NCI-H187 (cell line): Measurements from ENCODE around the gene COL1A2.
A peak's percentile ranks its signal among the peaks of the same experiment; 100 is the strongest.

Source experiments
- DNase-seq, 2 experiments: peaks; one replicate each; lab custom pipeline; 2025; lab: John Stamatoyannopoulos, UW

COL1A2 gene

DNA sequence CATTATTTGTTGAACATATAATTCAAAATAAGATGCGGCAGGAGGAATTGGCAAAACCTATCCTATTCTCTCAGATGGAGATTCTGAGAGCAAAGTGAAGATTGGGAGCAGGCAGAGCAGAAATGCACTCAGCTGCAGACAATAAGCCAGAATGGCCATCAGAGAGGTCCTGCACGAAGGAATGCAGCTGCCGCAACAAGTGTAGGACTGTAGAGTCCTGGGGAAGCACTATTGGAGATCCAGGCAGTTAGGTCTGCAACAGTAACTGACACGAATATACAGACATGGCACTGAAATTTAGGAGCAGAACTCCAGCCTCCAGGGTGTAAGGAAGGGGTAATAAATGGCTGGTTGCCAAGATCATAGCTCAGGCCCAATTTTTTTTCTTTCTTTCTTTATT, 10.4 kb upstream of the COL1A2 start:
- no peak for DNase-seq

DNA sequence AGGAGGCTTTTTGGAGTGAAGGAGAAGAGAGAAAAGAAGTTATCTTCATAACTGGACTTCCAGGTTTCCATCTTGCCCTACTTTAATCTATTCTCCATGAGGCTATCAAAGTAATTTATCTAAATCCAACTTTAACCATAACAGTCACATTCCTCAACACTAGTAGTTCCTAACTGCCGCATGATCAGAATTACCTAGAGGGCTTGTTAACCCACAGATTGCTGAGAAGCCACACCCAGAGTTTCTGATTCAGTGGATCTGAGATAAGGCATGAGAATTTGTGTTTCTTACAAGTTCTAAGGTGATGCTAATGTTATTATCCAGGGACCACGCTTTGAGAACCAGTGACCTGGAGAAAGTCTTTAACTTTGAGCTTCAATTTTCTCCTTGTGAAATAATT, 8.3 kb upstream of the COL1A2 start:
- DNase-seq = no peak

DNA sequence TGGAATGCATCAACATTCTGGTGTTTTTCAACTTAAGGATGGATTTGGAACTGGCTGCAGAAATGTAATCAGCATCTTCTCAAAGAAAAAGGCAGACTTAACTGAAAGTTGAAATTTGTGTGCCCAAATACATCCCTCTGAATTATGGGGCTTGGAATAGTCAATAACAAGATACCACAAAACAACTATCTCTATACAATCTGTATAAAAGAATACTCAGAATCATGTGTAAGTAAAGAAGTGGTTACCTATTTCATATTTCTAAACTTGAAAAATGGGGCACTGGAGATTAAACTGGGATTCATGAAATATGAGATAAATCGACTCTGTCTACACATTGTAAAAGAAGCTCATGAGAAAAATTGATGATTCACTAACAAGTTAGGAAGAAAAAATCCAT, 6.2 kb upstream of the COL1A2 start:
- no peak for DNase-seq

DNA sequence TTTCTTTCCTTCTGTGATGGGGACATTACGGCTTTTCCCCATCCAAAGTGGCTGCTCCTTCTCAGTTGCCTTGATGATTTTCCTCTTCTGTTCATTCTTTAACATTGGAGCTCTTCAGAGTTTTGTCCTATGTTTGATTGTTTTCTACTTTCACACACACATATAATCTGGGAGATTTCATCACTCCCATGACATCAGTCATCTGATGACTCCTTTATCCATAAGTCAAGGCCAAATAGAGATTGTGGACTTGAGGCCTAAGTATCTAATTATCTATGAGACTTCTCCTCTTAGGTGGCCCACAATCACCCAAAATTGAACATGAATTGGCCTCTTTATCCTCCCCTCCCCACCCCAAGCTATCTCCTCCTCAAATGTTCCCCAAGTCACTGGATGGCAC, 5.3 kb upstream of the COL1A2 start:
- no peak for DNase-seq

DNA sequence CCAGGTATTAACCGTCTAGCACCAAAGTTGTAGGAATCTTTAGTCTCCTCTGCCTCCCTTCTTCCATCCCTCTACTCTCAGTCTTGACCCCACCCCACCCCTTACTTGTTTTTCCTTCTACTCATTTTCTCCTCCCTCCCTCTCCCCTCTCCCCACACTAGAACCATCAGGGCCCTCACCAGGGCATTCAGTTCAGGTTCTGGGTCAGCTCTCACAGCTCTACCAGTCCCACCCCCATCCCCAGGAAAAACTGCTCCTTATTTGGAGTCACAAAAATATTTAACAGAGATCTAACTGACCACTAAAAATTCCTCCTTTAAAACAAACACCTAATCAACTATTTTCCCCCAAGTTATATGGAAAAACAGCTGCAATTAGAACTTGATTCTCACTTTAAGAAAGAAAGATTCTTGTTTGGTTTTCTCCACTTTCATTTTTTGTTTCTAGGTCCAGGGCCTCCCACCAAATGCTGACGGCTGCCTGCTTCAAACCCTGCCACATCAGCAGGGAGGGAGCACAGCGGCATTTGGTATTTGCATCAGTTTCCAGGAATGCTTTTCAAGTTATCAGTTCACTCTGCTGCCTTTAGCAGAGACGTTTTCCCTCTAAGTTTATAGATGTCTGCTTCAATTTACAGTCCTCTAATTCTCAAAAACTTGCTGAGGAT, 2.8 kb upstream of the COL1A2 start:
- no peak for DNase-seq

DNA sequence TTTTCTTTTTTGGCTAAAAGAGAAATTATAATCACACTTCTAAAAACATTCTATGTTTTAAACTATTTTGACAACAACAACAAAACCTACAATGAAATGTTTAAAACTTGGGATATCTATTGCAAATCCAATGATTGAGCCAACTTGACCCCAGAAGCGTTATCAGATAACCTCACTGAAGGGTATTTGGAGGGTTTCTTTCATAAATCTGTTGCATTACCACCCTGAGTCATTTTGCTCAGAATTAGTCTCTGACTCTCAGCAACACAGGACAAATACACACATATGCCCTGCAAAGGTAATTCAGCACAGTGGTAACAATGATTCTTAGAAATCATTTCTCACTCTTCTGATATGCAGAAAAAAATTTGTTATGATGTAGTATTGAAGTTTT, 2.3 kb upstream of the COL1A2 start:
- DNase-seq = no peak

DNA sequence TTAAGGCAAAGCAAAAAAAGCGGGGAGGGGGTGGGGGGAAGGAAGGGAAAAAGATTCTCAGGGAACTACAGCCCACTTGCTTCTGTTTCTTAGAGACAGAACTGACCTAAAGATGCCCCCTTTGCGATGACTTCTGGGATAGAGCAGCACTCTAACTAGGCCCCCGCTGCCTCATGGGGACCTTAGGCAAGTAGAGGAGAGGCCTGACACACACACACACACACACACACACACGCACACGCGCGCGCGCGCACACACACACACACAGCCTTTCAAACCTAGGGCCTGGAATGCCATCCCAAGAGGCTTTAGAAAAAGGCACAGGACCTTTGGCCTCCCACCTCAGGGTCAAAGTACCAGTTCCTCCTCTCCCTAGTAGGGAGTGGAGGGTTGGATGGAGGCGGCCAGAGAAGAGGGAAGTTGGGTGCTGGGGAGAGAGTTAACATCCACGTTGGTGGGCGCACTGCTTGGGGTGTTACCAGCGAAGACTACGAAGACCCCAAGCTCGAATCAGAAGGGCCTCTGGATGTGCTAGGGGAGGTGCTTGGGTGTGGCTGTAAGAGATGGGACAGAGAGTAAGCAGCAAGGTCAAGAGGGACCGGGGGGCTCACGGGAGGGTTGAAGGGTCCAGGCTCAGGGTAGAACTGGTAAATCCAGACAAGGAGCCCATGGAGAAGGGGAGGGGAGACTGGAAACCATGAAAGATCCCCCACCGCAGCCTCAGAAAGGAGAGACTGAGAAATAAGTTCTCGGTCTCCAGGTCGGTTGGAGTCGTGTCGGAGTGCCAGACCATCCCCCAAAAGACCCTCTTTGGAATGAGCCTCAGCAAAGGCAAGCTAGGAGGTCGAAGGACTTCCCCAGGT, 1.2 kb upstream of the COL1A2 start:
- DNase-seq = no peak

DNA sequence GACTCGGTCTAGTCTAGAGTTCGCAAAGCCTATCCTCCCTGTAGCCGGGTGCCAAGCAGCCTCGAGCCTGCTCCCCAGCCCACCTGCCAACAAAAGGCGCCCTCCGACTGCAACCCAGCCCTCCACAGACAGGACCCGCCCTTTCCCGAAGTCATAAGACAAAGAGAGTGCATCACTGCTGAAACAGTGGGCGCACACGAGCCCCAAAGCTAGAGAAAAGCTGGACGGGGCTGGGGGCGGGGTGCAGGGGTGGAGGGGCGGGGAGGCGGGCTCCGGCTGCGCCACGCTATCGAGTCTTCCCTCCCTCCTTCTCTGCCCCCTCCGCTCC, 622 bp upstream of the COL1A2 start:
- no peak for DNase-seq

DNA sequence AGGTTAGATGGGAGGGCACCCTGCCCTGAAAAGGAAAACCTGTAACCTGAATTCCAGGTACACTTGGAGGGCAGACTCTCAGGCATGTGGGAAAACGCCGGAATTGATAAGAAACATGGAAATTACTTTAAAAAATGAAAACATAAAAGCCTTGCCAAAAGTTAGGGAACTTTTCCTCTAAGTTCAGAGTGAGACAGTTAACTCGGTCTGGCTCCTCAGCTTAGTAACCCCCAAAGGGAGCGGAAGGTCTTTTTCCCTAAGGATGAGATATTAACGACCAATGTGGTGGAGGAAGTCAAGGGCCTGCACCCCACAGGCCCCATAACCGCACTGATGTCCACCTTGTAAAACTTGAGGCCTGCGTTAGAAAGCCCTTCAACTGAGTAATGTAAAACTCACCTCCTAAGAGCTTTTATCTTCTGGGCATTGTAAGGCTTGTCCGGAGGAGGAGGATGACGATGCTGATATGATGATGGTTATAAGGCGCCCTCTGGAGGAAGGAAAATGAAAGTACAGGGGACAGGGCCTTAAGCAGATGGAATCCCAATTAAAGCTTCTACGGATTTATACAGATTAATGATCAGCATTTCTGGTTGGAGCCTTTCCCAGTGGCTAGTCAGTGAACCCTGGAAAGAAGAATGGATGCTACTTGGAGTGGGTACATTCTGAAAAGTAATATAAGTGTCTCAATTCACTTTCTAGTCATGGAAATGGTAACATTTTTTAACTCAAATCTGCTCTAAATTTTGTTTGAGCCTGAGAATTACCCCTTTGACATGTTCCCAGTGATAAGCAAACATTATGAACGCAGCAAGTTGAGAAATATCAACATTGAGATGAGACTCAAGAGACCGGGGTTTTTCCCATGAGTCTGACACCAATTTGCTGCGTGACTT, 694 bp downstream of the COL1A2 start:
- DNase-seq = peak in 1 of 2 experiments; percentile 15

DNA sequence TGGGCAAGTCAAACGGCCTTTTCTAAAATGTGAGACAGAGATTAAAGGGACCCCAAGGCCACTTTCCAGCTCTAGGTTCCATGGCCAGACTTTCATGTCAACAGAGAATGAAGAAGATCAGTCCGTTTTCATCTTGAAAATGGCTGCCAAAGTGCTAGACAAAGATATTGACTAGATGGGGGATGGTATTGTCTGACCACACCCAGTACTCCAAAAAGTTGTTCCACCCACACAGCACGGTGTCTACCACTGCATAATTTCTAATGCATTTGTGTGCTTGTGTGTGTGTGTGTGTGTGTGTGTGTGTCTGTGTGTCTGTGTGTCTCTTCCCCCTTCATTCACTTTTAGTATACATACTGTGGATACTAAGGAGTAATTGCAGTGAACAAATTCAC, 1.3 kb downstream of the COL1A2 start:
- DNase-seq = no peak

DNA sequence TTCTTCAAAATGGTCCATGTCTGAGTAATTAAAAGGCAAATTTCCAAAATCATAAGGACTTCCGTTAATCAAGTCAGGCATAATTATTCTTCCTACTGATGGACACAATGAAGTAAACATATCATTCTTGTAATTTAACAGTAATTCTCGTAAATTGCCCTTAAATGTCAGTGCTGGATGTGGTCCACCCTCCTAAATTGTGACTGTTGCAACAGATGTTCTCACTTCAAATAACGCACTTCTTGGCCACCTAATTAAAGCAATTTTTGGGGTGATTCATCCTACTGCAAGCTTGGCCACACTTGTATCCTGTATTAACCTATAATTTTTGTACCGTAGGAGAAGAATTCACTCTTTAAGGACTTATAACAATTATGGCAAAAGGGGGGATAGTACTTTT, 1.9 kb downstream of the COL1A2 start:
- DNase-seq = no peak

DNA sequence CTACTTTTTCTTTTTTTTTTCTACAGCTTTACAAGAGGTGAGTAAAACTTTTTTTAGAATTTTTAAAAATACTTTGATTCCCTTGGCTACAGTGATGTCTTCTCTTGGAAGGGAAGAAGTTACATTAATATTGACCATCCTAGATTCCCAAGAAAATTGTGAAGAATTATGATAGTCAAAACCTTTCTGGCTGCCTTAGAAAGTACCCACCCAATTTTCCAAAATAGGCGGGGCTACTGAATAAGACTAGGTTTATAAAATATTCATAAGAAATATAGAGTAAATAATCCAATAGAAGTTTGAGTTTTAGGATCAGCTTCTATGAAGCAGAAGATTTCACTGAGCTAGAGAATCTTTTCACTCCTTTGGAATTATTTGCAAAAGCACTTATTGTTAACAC, 3.0 kb downstream of the COL1A2 start:
- DNase-seq = no peak

DNA sequence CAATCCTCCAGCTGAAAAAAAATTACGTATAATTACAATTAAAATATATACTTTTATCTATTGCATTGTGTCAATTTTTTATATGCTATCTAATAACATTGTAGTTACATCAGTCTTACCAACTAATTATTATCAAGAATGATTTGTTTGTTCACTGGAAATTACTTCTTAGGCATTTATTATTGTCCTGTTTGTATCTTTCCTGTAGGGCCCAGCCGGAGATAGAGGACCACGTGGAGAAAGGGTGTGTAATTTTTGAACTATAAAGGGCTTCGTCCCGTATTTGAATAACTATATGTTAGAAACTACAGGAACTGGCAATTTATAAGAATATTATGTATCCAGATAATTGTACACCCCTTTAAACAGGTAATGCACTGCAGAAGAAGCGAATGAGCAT, 4.1 kb downstream of the COL1A2 start:
- DNase-seq = no peak

DNA sequence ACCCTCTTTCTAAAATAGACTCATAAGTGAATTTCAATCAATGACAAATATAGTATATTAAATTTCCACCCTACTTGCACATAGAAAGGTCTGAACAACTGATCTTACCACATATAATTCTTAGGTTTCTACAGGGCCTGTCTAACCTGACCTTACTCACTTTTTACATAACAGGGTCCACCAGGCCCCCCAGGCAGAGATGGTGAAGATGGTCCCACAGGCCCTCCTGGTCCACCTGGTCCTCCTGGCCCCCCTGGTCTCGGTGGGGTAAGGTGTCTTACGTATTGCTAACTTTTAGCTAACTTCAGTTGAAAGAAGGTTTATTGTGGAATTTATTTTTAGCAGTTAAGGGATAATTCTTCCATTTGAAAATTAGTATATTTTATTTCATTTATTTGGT, 5.3 kb downstream of the COL1A2 start:
- DNase-seq = no peak

DNA sequence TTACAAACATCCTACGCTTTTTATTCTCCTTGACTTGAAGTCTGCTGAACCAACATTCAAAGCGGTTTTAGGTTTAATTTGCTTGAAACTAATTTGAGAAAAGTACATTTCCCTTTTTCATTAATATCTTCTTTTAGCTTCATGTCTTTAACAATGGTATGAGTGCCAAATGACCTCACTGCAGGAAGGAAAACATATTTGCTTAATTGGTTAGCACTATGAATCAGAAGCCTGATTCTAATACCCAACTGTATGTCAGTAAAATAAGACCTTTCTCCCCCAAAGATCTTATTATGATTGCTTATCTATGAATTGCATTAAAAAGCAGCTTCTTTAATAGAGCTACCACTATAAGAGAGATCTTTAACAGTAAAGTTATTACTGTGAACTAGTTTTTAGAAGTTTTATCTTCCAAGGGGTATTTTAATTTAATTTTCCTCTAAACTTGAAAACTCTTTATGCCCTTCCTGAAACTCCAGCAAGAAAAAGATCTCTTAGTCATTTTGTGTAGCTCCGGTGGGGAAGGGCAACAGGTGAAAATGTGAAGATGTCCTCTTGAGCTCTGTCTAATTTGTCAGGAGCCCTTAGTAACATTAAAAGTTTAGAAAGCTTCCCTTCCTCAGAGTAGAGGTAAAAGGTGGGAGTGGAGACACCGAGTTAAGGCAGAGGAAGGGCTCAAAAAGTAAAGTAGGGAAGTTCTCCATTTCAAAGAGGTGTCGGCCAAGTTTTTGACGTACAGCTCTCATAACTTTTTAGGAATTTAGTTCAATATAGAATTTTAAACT, 6.1 kb downstream of the COL1A2 start:
- DNase-seq = no peak

DNA sequence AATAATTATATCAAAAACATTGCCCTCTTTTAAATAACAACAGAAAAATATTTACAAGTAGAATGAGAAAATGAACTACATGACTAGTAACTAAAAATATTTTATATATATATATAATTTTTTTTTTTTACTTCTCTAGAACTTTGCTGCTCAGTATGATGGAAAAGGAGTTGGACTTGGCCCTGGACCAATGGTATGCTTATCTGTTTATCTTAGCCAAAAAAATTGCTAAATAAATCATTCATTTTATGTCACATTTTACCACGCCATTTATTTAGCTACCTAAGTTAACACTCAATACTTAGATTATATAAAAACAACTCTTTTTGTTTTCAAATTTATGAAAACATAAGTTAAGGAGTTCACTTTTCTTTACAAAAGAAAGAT, 6.7 kb downstream of the COL1A2 start:
- DNase-seq = no peak

DNA sequence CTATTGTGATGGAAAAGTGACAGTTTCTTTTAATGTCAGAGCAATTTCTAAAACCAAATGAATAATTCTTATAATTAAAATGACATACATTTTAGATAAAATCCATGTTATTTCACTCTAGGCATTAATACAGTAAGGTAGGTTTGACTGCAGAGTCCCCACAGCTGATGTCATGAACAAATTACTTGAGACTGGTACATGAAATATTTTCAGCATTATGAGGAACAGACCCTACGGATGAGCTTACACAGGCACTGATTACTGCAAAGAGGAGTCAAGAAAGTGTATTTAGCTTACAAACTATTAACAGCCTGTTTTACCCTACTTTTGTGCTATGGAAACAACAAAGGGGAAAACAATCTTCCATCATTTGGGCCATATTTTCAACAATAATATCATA, 8.9 kb downstream of the COL1A2 start:
- no peak for DNase-seq

DNA sequence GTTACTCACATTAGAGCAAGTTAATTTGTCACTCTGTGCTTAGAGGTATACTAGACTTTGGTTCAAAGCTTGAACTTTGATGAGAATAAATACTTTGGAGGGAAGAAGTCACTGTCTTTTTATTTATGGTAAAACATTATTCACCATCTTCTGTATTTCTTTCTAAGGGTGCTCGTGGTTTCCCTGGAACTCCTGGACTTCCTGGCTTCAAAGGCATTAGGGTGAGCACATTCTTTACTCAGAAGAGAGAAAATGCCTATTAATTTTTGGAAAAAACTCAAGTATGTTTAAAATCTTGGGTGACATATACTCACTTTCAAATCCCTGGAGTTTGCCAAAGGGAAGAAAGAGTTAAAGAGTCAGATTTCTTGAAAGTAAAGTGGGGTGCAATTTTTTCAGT, 10.8 kb downstream of the COL1A2 start:
- DNase-seq = no peak

DNA sequence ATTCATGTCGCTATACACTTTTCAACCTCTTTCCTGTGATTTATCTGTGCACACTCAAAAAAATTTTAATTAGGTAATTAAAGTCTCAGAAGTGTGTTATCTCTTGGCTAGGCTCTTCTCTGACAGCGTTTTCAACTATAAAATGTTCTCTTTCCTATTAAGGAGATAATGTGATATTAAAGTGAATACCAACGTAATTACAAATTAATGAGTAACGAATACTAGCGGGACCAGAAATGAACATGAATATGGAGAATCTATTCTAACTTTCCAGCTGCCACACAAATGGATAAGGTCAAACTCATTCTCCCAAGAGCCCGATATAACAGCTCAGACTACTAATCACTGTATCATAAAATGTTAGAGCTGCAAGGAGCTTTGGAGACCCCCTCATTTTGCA, 12.0 kb downstream of the COL1A2 start:
- no peak for DNase-seq

DNA sequence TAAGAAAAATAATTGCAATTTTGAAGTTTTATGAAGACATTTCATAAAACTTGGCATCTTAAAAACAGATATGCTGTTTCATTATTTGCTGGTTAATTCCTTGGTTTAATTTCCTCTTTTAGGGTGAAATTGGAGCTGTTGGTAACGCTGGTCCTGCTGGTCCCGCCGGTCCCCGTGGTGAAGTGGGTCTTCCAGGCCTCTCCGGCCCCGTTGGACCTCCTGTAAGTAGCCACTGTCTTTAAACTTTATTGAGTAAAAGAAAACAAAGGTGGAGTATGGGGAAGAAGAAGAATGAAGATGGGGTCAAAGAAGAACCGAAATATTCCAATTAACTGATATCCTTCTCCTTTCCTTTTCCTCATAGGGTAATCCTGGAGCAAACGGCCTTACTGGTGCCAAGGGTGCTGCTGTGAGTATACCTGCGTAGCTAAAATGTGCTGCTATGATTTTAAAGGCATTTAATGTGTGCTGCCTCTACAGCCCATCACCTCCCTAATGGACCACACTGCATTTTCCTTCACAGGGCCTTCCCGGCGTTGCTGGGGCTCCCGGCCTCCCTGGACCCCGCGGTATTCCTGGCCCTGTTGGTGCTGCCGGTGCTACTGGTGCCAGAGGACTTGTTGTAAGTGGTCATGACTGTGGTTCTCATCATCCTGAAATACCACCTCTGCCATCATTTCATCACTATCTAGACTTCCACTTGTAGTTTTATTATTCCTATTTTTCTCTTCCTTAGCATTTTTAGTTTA, 14.7 kb downstream of the COL1A2 start:
- no peak for DNase-seq

DNA sequence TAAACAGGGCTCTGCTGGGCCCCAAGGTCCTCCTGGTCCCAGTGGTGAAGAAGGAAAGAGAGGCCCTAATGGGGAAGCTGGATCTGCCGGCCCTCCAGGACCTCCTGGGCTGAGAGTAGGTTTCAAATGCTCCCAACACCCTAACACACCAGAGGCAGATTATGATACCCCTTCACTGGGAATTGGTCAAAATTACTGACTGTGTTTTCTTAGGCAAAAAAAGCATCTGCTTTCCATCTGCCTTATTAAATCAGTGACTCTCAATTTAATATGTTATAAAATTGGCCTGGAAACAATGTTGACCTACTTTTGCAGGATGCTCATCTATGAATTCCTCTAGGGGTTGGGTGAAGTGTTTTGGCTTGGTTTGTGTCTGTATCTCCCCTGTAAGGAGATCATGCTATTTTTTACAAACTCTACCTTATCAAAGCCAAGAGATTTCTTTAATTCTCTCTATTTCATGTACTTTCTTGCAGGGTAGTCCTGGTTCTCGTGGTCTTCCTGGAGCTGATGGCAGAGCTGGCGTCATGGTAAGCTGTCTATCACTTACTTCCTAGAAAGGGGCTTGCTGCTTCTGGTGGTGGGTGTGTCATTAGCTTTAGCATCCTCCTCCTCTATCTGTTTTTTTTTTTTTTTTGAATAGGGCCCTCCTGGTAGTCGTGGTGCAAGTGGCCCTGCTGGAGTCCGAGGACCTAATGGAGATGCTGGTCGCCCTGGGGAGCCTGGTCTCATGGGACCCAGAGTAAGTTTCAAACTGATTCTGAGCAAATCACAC, 15.9 kb downstream of the COL1A2 start:
- no peak for DNase-seq
